ENCODE data around the gene SKP2. TPM values are rescaled to one million over a fixed set of nuclear protein-coding genes. Genes with fewer than 3 reads are reported as not detected.

SKP2 gene
- total RNA-seq, 1 experiment from 2014 or later, result 21.7 TPM

DNA sequence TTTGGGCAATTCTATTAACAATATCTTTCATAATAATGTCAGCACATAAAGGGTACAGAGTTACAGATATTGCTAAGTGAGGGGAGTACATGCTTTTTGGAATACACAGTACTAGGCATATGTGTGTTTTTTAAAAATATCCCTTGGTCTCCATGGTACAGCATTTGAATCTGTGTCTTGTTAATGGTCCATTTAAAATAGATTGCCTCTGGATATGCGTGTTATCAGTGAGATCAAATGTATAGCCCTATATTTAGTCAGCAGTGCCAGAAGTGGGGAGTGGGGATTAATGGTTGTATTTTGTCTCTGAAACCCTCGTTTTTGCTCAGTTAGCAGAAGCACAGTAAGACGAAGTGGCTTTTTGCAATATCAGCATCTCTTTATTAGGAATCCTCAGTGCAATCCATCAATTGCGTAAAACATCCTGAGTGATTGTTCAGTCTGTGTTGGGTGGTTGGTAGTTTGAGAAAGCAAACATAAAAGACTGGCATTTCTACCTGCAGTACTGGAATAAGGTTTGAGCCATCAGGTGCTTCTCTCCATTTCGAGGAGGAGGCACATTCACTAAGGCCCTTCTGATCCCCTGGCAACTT, 19.0 kb downstream of the SKP2 start:
- H3K36me3 Mint-ChIP-seq (ENCODE audit: insufficient read depth, unreplicated experiment), result peaks cover 71% of the 10 kb centered on the region
- no TSS peak for BruUV-seq (replicated peaks)
- POLR2A ChIA-PET, result interaction anchor here (0.7 kb wide), 1 partner anchor 329 kb away, joined by 3 read pairs; no protein-coding TSS in a partner anchor

DNA sequence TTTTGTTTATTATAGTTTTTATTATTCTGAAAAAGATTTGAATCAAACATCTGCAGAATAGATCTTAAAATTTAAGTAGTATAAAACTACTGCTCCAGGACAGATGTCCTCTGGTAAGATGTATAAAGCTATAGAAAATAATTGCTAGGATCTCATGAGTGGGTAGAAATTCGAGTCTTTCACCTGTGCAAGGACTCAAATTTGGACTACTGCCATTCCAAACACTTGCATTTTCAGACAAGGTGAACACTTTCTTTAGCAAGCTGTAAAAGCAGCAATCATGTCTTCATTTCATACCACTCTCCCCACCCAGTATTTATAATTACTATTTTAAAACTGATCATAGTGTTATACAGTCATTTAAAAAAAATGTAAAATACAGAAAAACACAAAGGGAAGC, 20.7 kb downstream of the SKP2 start:
- CTCF ChIA-PET, result interaction anchor here (0.7 to 1.2 kb wide), 3 partner anchors 14 to 94 kb away, joined by 3 to 4 read pairs (median 3); no protein-coding TSS in a partner anchor

More for the DNA sequence above, 19.0 kb downstream of the SKP2 start:
- Mint-ChIP-seq H3K27ac (ENCODE audit: low read depth, unreplicated experiment) (no peak overlapping the region), H3K4me3 (ENCODE audit: unreplicated experiment) (no peak overlapping the region), H3K27me3 (ENCODE audit: insufficient read depth, unreplicated experiment) (no peaks in the 10 kb centered on the region), H3K4me1 (ENCODE audit: insufficient read depth, unreplicated experiment) (no peaks in the 10 kb centered on the region), H3K9me3 (ENCODE audit: unreplicated experiment) (no peaks in the 10 kb centered on the region)
- intact Hi-C loops (cut with micrococcal nuclease), result no loop called here
- TF ChIP-seq, protein P1, sequence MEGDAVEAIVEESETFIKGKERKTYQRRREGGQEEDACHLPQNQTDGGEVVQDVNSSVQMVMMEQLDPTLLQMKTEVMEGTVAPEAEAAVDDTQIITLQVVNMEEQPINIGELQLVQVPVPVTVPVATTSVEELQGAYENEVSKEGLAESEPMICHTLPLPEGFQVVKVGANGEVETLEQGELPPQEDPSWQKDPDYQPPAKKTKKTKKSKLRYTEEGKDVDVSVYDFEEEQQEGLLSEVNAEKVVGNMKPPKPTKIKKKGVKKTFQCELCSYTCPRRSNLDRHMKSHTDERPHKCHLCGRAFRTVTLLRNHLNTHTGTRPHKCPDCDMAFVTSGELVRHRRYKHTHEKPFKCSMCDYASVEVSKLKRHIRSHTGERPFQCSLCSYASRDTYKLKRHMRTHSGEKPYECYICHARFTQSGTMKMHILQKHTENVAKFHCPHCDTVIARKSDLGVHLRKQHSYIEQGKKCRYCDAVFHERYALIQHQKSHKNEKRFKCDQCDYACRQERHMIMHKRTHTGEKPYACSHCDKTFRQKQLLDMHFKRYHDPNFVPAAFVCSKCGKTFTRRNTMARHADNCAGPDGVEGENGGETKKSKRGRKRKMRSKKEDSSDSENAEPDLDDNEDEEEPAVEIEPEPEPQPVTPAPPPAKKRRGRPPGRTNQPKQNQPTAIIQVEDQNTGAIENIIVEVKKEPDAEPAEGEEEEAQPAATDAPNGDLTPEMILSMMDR (IDR thresholded peaks at IDR 0.05; ENCODE audit: unreplicated experiment), result no peak
- DNase-seq (ENCODE audit: unreplicated experiment), result no peak
- CTCF ChIA-PET, result interaction anchor here (0.5 to 3.9 kb wide), 3 partner anchors 8 to 1272 kb away, joined by 3 to 19 read pairs (median 3); no protein-coding TSS in a partner anchor

DNA sequence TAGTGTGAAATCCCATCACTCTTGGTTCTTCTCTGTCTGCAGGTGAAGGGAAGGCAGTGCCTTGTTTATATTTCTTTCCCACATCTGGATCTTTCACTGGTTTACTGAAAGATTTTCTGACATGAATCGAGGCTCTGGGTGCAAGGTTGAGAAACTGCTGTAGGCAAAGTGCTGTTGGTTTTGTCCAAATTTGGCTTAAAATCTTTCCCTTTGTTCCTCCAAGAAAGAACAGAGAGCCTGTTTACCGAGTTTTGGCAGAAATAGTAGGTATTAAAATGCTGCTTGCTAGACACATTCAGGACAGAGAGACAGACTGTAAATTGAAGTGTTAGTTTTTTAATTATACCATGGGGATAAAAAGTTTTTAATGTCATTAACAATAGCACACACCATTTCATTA, 21.5 kb downstream of the SKP2 start:
- peaks cover 65% of the 10 kb centered on the region for H3K36me3 Mint-ChIP-seq (ENCODE audit: insufficient read depth, unreplicated experiment)
- ChIA-PET POLR2A (no interaction called here), CTCF (interaction anchor here (0.7 kb wide), 1 partner anchor 19 kb away, joined by 3 read pairs; no protein-coding TSS in a partner anchor)
- no peak for DNase-seq (ENCODE audit: unreplicated experiment)
- no peaks in the 10 kb centered on the region for H3K4me1 Mint-ChIP-seq (ENCODE audit: insufficient read depth, unreplicated experiment)
- H3K4me3 Mint-ChIP-seq (ENCODE audit: unreplicated experiment), result no peak overlapping the region
- TF ChIP-seq, protein P1 (IDR thresholded peaks at IDR 0.05; ENCODE audit: unreplicated experiment), result no peak
- no peaks in the 10 kb centered on the region for H3K9me3 Mint-ChIP-seq (ENCODE audit: unreplicated experiment)
- no peaks in the 10 kb centered on the region for H3K27me3 Mint-ChIP-seq (ENCODE audit: insufficient read depth, unreplicated experiment)
- intact Hi-C loops (cut with micrococcal nuclease), result no loop called here
- H3K27ac Mint-ChIP-seq (ENCODE audit: low read depth, unreplicated experiment), result no peak overlapping the region
- no TSS peak for BruUV-seq (replicated peaks)

More for the DNA sequence above, 20.7 kb downstream of the SKP2 start:
- no peaks in the 10 kb centered on the region for H3K4me1 Mint-ChIP-seq (ENCODE audit: insufficient read depth, unreplicated experiment)
- H3K4me3 Mint-ChIP-seq (ENCODE audit: unreplicated experiment), result no peak overlapping the region
- POLR2A ChIA-PET, result no interaction called here
- H3K36me3 Mint-ChIP-seq (ENCODE audit: insufficient read depth, unreplicated experiment), result peaks cover 66% of the 10 kb centered on the region
- TF ChIP-seq, protein P1 (IDR thresholded peaks at IDR 0.05; ENCODE audit: unreplicated experiment), result no peak
- intact Hi-C loops (cut with micrococcal nuclease), result no loop called here
- H3K9me3 Mint-ChIP-seq (ENCODE audit: unreplicated experiment), result no peaks in the 10 kb centered on the region
- H3K27ac Mint-ChIP-seq (ENCODE audit: low read depth, unreplicated experiment), result no peak overlapping the region
- H3K27me3 Mint-ChIP-seq (ENCODE audit: insufficient read depth, unreplicated experiment), result no peaks in the 10 kb centered on the region
- BruUV-seq (replicated peaks), result no TSS peak
- no peak for DNase-seq (ENCODE audit: unreplicated experiment)

GRCh38 chr5:36174119-36174518, 22.2 kb downstream of the SKP2 start:
- CTCF ChIA-PET, result interaction anchor here (0.7 kb wide), 1 partner anchor 20 kb away, joined by 3 read pairs; no protein-coding TSS in a partner anchor
- intact Hi-C loops (cut with micrococcal nuclease), result no loop called here
- TF ChIP-seq, protein P1 (IDR thresholded peaks at IDR 0.05; ENCODE audit: unreplicated experiment), result no peak
- Mint-ChIP-seq H3K36me3 (ENCODE audit: insufficient read depth, unreplicated experiment) (peaks cover 63% of the 10 kb centered on the region), H3K9me3 (ENCODE audit: unreplicated experiment) (no peaks in the 10 kb centered on the region), H3K27ac (ENCODE audit: low read depth, unreplicated experiment) (no peak overlapping the region), H3K4me3 (ENCODE audit: unreplicated experiment) (no peak overlapping the region), H3K27me3 (ENCODE audit: insufficient read depth, unreplicated experiment) (no peaks in the 10 kb centered on the region), H3K4me1 (ENCODE audit: insufficient read depth, unreplicated experiment) (no peaks in the 10 kb centered on the region)
- no TSS peak for BruUV-seq (replicated peaks)
- no peak for DNase-seq (ENCODE audit: unreplicated experiment)
- POLR2A ChIA-PET, result no interaction called here

Data from MCF 10A (cell line).